ENCODE measurements around the gene DNM2. TPM values are rescaled to one million over a fixed set of nuclear protein-coding genes. Genes with fewer than 3 reads are reported as not detected.

Gene DNM2
- total RNA-seq, 2 experiments from 2014 or later: 268 to 270 TPM

DNA sequence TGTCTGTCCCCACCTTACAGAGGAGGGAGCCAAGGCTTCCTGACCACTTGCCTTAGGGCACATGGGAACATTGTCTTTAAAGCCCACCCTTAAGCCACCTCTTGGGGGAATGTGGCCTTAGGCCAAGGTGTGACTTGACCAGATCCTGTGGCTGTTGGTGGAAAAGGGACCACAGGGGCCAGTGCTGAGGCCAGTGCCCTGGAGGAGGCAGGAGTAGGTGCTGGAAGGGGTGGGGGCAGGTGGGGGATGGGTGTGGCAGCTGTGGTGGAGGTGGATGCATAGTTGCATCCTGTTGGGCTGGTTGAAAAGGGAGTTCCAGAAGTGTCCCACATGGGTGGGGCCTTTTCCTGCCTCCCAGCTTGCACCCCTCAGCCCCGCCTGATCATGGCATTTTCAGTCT is 44.8 kb downstream of the DNM2 start:
- ChIA-PET POLR2A (no interaction called here), CTCF (interaction anchor here (0.9 kb wide), 2 partner anchors 31 to 45 kb away, joined by 3 to 4 read pairs; no protein-coding TSS in a partner anchor)
- Mint-ChIP-seq H3K4me1 (peaks cover 77% of the 10 kb centered on the region), H3K27me3 (no peaks in the 10 kb centered on the region), H3K4me3 (peak overlapping the region; percentile 64), H3K36me3 (ENCODE audit: low read depth) (peaks cover 55% of the 10 kb centered on the region), H3K27ac (peak overlapping the region; percentile 96), H3K9me3 (no peaks in the 10 kb centered on the region)
- peak; percentile 65 for DNase-seq

DNA sequence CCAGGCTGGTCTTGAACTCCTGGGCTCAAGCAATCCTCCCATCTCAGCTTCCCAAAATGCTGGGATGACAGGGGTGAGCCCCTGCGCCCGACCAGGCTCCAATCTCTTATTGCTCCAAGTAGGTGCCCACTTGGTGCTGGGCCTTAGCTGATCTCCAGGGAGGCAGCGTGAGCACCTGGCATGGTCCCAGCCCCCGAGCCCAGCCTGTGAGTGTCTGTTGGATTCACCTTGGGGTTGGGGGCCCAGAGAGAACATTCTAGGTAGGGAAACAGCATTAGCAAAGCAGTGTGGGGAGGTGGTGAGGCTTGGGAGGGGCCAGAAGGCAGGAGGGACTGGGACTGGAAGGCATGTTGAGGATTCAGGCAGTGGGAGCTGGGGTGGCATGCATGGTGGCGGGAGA is 45.5 kb downstream of the DNM2 start:
- peak overlapping the region; percentile 64 for H3K4me3 Mint-ChIP-seq
- DNase-seq: no peak
- no peaks in the 10 kb centered on the region for H3K9me3 Mint-ChIP-seq
- peaks cover 75% of the 10 kb centered on the region for H3K4me1 Mint-ChIP-seq
- ChIA-PET POLR2A (no interaction called here), CTCF (interaction anchor here (0.9 kb wide), 1 partner anchor 30 kb away, joined by 3 read pairs; no protein-coding TSS in a partner anchor)
- no peaks in the 10 kb centered on the region for H3K27me3 Mint-ChIP-seq
- peaks cover 53% of the 10 kb centered on the region for H3K36me3 Mint-ChIP-seq (ENCODE audit: low read depth)
- peak overlapping the region; percentile 96 for H3K27ac Mint-ChIP-seq

DNA sequence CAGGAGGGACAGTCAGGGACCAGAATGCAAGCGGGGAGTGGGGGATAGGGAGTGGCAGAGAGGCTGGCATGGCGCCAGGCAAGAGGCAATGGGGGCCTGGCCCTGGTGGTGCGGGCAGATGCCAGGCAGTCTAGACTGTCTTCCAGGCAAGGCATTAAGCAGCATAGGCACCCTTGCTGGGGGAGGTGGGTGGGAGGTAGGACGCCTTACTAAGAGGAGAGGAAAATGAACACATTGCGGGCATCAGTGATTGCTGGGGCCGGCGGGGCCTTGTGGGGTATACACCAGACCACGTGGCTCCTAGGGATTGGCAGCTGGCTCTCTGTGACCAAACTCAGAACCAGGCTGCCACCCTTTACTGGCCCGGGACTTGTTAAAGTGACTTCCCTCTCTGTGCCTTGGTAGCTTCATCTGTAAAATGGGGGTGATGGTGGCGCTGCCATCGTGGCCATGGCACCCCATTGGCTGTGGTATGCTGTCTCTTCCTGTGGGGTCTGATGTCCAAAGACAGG is 46.0 kb downstream of the DNM2 start:
- H3K4me1 Mint-ChIP-seq: peaks cover 74% of the 10 kb centered on the region
- ChIA-PET POLR2A (no interaction called here), CTCF (no interaction called here)
- DNase-seq: no peak
- H3K4me3 Mint-ChIP-seq: peak overlapping the region; percentile 64
- H3K36me3 Mint-ChIP-seq (ENCODE audit: low read depth): peaks cover 56% of the 10 kb centered on the region
- H3K27me3 Mint-ChIP-seq: no peaks in the 10 kb centered on the region
- no peaks in the 10 kb centered on the region for H3K9me3 Mint-ChIP-seq
- peak overlapping the region; percentile 96 for H3K27ac Mint-ChIP-seq

DNA sequence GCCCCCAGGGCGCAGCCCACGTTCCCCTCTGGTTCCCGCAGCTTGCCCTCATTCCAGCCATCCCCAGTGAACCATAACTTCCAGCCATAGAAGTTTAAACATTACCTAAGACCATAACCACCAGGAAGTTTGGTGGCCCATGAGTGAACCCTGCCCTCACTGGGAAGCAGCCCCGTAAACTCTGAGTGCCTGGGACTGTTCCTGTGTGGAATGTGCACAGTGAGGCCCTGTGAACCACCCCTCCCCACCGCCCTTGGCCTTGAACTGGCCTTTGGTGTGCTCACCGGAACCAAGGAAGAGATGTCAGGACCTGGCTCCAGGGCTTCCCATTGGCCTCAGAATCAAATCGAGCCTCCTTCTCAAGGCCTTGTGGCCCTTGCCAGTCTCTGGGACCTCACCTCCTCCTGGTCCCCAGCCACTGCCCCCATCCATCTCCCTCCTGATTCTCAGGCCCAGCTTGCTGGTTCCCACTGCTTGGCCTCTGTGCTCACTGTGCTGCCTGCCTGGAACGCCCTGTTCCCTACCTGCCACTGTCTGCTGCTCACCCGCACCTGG is 46.5 kb downstream of the DNM2 start:
- no peaks in the 10 kb centered on the region for H3K27me3 Mint-ChIP-seq
- POLR2A ChIA-PET: no interaction called here
- DNase-seq: no peak
- CTCF ChIA-PET: interaction anchor here (1.0 to 1.5 kb wide), 3 partner anchors 11 to 57 kb away, joined by 3 read pairs; no protein-coding TSS in a partner anchor
- peak overlapping the region; percentile 10 for H3K4me3 Mint-ChIP-seq
- H3K4me1 Mint-ChIP-seq: peaks cover 74% of the 10 kb centered on the region
- peak overlapping the region; percentile 96 for H3K27ac Mint-ChIP-seq
- H3K9me3 Mint-ChIP-seq: no peaks in the 10 kb centered on the region
- peaks cover 51% of the 10 kb centered on the region for H3K36me3 Mint-ChIP-seq (ENCODE audit: low read depth)

DNA sequence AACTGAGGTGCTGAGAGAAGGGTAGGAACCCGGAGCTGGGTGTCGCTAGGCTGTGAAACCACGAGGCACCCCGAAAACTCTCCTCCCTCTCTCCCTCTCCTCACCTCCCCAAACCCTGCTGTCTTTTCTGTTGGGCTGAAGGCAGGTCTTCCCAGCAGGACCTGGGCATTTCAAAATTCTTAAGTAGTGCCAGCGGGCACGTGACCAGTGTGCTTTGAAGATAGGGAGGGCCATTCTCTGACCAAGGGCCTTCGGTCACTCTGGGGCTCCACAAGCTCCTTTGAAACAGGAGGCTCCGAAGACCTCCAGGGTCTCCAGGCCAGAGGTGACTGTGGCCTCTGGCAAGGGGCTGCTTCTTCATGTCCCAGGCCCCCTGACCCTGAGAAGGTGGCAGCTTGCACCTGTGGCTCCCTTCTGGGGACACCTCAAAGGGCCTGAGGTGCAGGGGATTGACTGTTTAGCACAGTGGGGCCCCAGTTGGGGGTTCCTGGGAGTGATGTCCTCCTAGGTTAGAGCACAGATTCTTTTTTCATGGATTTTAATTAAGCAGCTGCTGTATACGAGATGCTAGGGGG is 48.3 kb downstream of the DNM2 start:
- POLR2A ChIA-PET: no interaction called here
- DNase-seq: no peak
- no peak overlapping the region for H3K4me3 Mint-ChIP-seq

DNA sequence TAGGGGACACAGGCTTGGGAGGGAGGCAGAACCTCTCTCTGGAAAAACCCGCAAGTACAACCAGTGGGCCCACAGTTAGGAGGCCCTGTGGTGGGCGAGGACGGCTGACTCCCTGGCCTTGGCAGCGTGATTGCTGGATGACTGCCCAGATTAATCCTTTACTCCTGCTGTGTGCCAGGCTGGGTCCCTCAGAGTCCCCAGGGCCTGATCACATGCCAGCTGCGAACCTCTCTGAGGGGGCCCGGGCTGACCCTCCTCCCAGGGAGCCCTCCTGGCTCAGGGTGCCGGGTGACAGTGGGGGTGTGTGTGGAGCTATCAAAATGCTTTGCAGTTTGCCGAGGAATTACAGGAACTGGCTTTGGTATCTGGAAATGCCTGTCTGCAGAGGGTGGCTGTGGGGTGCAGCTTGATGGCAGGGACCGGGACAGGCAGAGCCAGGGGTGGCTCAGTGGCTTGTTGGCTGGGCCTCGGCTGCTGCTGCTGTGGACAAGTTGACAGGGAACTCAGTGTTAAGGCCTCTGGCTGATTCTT is 48.9 kb downstream of the DNM2 start:
- Mint-ChIP-seq H3K4me1 (peaks cover 66% of the 10 kb centered on the region), H3K9me3 (no peaks in the 10 kb centered on the region), H3K36me3 (ENCODE audit: low read depth) (peaks cover 41% of the 10 kb centered on the region), H3K27ac (peak overlapping the region; percentile 75), H3K4me3 (no peak overlapping the region), H3K27me3 (no peaks in the 10 kb centered on the region)
- ChIA-PET CTCF (interaction anchor here (1.1 to 1.3 kb wide), 3 partner anchors 8 to 11 kb away, joined by 3 to 8 read pairs (median 4); no protein-coding TSS in a partner anchor), POLR2A (no interaction called here)
- no peak for DNase-seq

More for the DNA sequence above, 48.3 kb downstream of the DNM2 start:
- CTCF ChIA-PET: interaction anchor here (1.1 to 1.5 kb wide), 5 partner anchors 9 to 98 kb away, joined by 3 to 8 read pairs (median 3); no protein-coding TSS in a partner anchor
- H3K4me1 Mint-ChIP-seq: peaks cover 70% of the 10 kb centered on the region
- H3K27me3 Mint-ChIP-seq: no peaks in the 10 kb centered on the region
- no peaks in the 10 kb centered on the region for H3K9me3 Mint-ChIP-seq
- peak overlapping the region; percentile 75 for H3K27ac Mint-ChIP-seq
- H3K36me3 Mint-ChIP-seq (ENCODE audit: low read depth): peaks cover 47% of the 10 kb centered on the region

DNA sequence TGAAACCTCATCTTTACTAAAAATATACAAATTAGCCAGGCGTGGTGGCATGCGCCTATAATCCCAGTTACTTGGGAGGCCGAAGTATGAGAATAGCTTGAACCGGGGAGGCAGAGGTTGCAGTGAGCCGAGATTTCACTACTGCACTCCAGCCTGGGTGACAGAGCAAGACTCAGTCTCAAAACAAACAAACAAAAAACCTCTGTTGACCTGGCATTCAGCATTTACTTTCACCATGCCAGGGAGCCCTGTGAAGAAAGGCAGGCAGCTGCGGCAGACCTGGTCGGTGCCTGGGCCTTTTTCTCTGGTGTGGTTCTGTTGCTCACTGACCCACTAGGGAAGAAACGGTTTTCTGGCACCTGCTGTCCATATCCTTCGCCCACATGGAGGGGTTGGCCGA is 49.8 kb downstream of the DNM2 start:
- ChIA-PET CTCF (interaction anchor here (1.2 kb wide), 1 partner anchor 10 kb away, joined by 3 read pairs; no protein-coding TSS in a partner anchor), POLR2A (no interaction called here)
- no peak overlapping the region for H3K4me3 Mint-ChIP-seq
- peaks cover 37% of the 10 kb centered on the region for H3K36me3 Mint-ChIP-seq (ENCODE audit: low read depth)
- no peak for DNase-seq
- no peaks in the 10 kb centered on the region for H3K27me3 Mint-ChIP-seq
- no peak overlapping the region for H3K27ac Mint-ChIP-seq
- no peaks in the 10 kb centered on the region for H3K9me3 Mint-ChIP-seq
- peaks cover 63% of the 10 kb centered on the region for H3K4me1 Mint-ChIP-seq

DNA sequence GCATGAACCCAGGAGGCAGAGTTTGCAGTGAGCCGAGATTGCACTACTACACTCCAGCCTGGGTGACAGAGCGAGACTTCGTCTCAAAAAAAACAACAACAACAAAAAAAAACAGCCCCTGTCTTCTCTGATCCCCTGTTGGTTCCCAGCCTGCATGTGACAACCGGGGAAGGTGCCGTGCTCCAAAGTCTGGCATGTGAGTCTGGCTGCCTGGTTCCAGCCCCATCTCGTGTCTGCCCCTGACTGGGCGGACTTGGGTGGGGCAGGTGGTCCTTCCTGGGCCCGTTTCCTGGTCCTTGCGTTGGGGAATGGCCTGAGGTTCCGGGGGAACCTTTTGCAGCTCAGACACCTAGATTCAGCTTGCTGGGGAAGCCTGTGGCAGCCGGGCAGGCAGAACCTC is 50.5 kb downstream of the DNM2 start:
- Mint-ChIP-seq H3K36me3 (ENCODE audit: low read depth) (peaks cover 35% of the 10 kb centered on the region), H3K27ac (peak overlapping the region; percentile 81)

DNA sequence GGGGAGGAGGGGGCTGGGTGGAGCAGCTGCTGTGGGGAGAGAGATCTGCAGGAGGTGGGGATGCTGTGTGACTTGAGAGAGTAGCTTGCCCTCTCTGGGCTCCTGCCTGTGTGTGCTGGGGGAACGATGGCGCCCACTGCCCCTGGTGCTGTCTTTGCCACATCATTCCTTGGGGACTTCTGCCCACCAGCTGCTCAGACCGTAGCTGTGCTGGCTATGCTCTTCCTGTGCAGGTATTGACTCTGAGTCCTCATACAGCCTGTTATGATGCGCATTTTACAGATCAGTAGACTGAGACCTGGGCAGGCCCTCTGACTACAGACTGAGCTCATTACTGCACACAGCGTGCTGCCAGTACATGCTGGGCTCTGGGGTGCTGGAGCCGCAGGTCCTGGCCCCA is 51.1 kb downstream of the DNM2 start:
- POLR2A ChIA-PET: interaction anchor here (0.6 kb wide), 1 partner anchor 101 kb away, joined by 11 read pairs; no protein-coding TSS in a partner anchor
- Mint-ChIP-seq H3K27me3 (no peaks in the 10 kb centered on the region), H3K4me3 (no peak overlapping the region), H3K9me3 (no peaks in the 10 kb centered on the region), H3K27ac (peak overlapping the region; percentile 81), H3K4me1 (peaks cover 54% of the 10 kb centered on the region), H3K36me3 (ENCODE audit: low read depth) (peaks cover 32% of the 10 kb centered on the region)
- DNase-seq: no peak
- CTCF ChIA-PET: interaction anchor here (0.9 to 1.4 kb wide), 4 partner anchors 9 to 42 kb away, joined by 3 to 5 read pairs (median 3); no protein-coding TSS in a partner anchor

More for the DNA sequence above, 50.5 kb downstream of the DNM2 start:
- ChIA-PET POLR2A (no interaction called here), CTCF (interaction anchor here (1.1 to 1.4 kb wide), 3 partner anchors 9 to 10 kb away, joined by 3 to 5 read pairs (median 3); no protein-coding TSS in a partner anchor)
- Mint-ChIP-seq H3K4me1 (peaks cover 56% of the 10 kb centered on the region), H3K27me3 (no peaks in the 10 kb centered on the region), H3K9me3 (no peaks in the 10 kb centered on the region), H3K4me3 (no peak overlapping the region)
- no peak for DNase-seq

DNA sequence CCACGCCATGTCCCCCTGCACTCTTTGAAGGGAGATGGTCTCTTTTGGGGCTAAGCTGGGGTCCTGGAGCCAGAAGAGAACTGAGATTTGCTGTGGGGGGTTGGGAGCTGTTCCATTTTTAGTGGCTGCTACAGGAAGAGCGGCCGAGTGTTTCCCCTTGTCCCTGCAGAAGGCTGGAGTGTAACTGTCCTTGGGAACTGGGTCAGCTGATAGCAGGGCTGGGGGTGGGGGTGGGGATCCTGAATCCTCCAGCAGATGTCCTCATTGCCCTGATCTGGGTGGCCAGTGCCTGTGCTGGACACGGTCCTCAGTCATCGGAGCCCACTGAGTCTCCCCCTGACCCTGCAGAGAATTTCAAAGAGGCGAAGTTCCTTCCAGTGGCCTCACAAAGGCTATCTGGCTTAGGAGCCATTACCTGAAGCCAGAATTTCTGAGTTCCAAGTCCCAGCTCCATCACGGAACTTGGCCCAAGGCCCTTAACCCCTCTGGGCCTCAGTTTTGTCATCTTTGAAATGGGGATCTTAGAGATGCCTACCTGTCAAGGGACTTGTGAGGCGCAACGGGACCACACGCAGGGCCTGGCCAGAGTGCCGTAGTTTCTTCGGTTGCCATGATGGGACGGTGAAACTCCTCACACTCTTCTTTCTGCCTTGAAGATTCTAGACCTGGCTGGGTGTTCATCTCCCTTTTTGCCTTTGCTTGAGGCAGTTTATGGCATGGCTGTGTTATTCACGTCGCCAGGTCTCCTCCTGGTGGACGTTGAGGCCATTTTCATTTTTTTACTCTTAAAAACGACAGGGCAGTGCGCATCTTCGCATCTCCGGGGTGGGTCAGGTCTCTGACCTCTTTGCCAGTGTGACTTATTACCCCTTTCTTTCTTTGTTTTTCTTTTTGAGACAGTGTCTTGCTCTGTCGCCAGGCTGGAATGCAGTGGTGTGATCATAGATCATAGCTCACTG is 51.9 kb downstream of the DNM2 start:
- peaks cover 50% of the 10 kb centered on the region for H3K4me1 Mint-ChIP-seq
- ChIA-PET POLR2A (interaction anchor here (0.6 kb wide), 2 partner anchors 100 to 178 kb away, joined by 7 to 11 read pairs; no protein-coding TSS in a partner anchor), CTCF (interaction anchor here (0.6 to 1.6 kb wide), 8 partner anchors 8 to 69 kb away, joined by 3 to 5 read pairs (median 3); no protein-coding TSS in a partner anchor)
- peaks cover 27% of the 10 kb centered on the region for H3K36me3 Mint-ChIP-seq (ENCODE audit: low read depth)
- no peak overlapping the region for H3K4me3 Mint-ChIP-seq
- peak; percentile 39 for DNase-seq
- no peaks in the 10 kb centered on the region for H3K27me3 Mint-ChIP-seq
- H3K9me3 Mint-ChIP-seq: no peaks in the 10 kb centered on the region
- peak overlapping the region; percentile 81 for H3K27ac Mint-ChIP-seq

DNA sequence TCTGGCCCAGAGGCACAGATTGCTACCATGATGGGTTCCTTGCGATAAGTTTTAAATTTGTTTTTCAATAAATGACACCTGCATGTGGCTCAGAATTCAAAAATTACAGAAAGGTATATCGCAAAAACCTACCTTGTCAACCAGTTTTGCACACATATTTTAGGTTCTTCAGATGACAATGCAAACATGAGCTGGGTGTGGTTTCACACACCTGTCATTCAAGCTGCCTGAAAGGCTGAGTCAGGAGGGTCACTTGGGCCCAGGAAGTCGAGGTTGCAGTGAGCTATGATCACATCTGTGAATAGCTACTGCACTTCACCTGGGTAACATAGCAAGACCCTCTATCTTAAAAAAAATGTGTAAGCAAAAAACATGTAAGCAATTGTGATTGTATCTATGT is 56.1 kb downstream of the DNM2 start:
- POLR2A ChIA-PET: no interaction called here
- H3K4me1 Mint-ChIP-seq: peaks cover 47% of the 10 kb centered on the region
- H3K36me3 Mint-ChIP-seq (ENCODE audit: low read depth): peaks cover 44% of the 10 kb centered on the region
- H3K27ac Mint-ChIP-seq: no peak overlapping the region
- no peaks in the 10 kb centered on the region for H3K9me3 Mint-ChIP-seq
- DNase-seq: no peak
- H3K4me3 Mint-ChIP-seq: no peak overlapping the region
- no peaks in the 10 kb centered on the region for H3K27me3 Mint-ChIP-seq
- CTCF ChIA-PET: interaction anchor here (0.9 to 2.5 kb wide), 8 partner anchors 11 to 90 kb away, joined by 3 to 7 read pairs (median 4); partner anchors contain the start of genes DNM2 and TMED1

DNA sequence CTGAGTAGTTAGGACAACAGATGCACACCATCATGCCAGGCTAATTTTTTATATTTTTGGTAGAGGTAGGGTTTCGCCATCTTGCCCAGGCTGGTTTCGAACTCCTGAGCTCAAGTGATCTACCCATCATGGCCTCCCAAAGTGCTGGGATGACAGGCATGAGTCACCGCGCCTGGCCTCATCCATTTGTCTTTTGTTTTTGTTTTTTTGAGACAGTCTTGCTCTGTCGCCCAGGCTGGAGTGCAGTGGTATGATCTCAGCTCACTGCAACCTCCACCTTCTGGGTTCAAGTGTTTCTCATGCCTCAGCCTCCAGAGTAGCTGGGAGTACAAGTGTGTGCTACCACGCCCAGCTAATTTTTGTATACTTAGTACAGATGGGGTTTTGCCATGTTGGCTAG is 57.0 kb downstream of the DNM2 start:
- no peak overlapping the region for H3K4me3 Mint-ChIP-seq
- peaks cover 40% of the 10 kb centered on the region for H3K4me1 Mint-ChIP-seq
- H3K9me3 Mint-ChIP-seq: no peaks in the 10 kb centered on the region
- CTCF ChIA-PET: interaction anchor here (1.1 to 2.5 kb wide), 7 partner anchors 9 to 89 kb away, joined by 3 to 7 read pairs (median 4); partner anchors contain the start of gene DNM2
- no peak for DNase-seq
- no peaks in the 10 kb centered on the region for H3K27me3 Mint-ChIP-seq
- H3K27ac Mint-ChIP-seq: no peak overlapping the region
- H3K36me3 Mint-ChIP-seq (ENCODE audit: low read depth): peaks cover 46% of the 10 kb centered on the region
- POLR2A ChIA-PET: no interaction called here

Measured in activated CD4-positive, alpha-beta T cell treated with anti-CD3 and anti-CD28 coated beads, Interleukin-2, amount 10 ng/mL, durations not matched to agents 7 days and 5 days (primary cell).